ENCODE measurements around the gene CABP7. TPM values are rescaled to one million over a fixed set of nuclear protein-coding genes. Genes with fewer than 3 reads are reported as not detected.
A peak's percentile ranks its signal among the peaks of the same experiment; 100 is the strongest.

Gene CABP7
- total RNA-seq (2022) (not detected in 2 replicates), Bru-seq, nascent RNA (percentile 7 among the genes with signal in this experiment), BruChase-seq, experiment 1, labeled RNA remaining after a 6-hour chase (percentile 10 among the genes with signal in this experiment), BruChase-seq, experiment 2, labeled RNA remaining after a 2-hour chase (not detected)
- long read RNA-seq, partial matches to known transcripts = 0 of 3 reads
- long read RNA-seq, other reads (novel, unspliced or antisense) = 3 of 3 reads

GRCh38 chr22:29719899-29720645 is at the start of gene CABP7:
Gene CABP7 (plus strand): TSS chr22:29720003. CDS start chr22:29720425, 422 bp downstream.
- peak within 1 kb of the TSS; percentile 25 for H3K4me3 Mint-ChIP-seq (ENCODE audit: low read depth, unreplicated experiment)
- TF ChIP-seq CTCF (IDR thresholded peaks at IDR 0.05; ENCODE audit: unreplicated experiment) = no peak
- peaks cover 25% of the 10 kb centered on the region for H3K36me3 Mint-ChIP-seq (ENCODE audit: insufficient read depth, unreplicated experiment)
- intact Hi-C loops (cut with micrococcal nuclease; ENCODE audit: unreplicated experiment) = no loop called here
- no TSS peak for BruUV-seq (replicated peaks)
- H3K27me3 Mint-ChIP-seq (ENCODE audit: unreplicated experiment) = peaks cover 84% of the 10 kb centered on the region
- CTCF ChIA-PET = no interaction called here
- H3K9me3 Mint-ChIP-seq (ENCODE audit: low read depth, unreplicated experiment) = no peaks in the 10 kb centered on the region
- no peak within 1 kb of the TSS for H3K27ac Mint-ChIP-seq (ENCODE audit: unreplicated experiment)
- H3K4me1 Mint-ChIP-seq (ENCODE audit: low read depth, unreplicated experiment) = peaks cover 16% of the 10 kb centered on the region
- DNase-seq = no peak

- Mint-ChIP-seq H3K4me3 (ENCODE audit: low read depth, unreplicated experiment) (no peak overlapping the region), H3K27me3 (ENCODE audit: unreplicated experiment) (no peaks in the 10 kb centered on the region), H3K36me3 (ENCODE audit: insufficient read depth, unreplicated experiment) (peaks cover 56% of the 10 kb centered on the region), H3K9me3 (ENCODE audit: low read depth, unreplicated experiment) (no peaks in the 10 kb centered on the region), H3K4me1 (ENCODE audit: low read depth, unreplicated experiment) (no peaks in the 10 kb centered on the region), H3K27ac (ENCODE audit: unreplicated experiment) (no peak overlapping the region)
- no peak for TF ChIP-seq CTCF (IDR thresholded peaks at IDR 0.05; ENCODE audit: unreplicated experiment)
- intact Hi-C loops (cut with micrococcal nuclease; ENCODE audit: unreplicated experiment) = no loop called here
- CTCF ChIA-PET = no interaction called here
- DNase-seq = no peak
- BruUV-seq (replicated peaks) = no TSS peak
Measured at GRCh38 chr22:29670626-29671025, 49.2 kb upstream of the CABP7 start.

GRCh38 chr22:29673361-29674066 is 46.3 kb upstream of the CABP7 start:
- Mint-ChIP-seq H3K4me1 (ENCODE audit: low read depth, unreplicated experiment) (no peaks in the 10 kb centered on the region), H3K9me3 (ENCODE audit: low read depth, unreplicated experiment) (no peaks in the 10 kb centered on the region), H3K27ac (ENCODE audit: unreplicated experiment) (no peak overlapping the region), H3K36me3 (ENCODE audit: insufficient read depth, unreplicated experiment) (peaks cover 45% of the 10 kb centered on the region), H3K27me3 (ENCODE audit: unreplicated experiment) (no peaks in the 10 kb centered on the region), H3K4me3 (ENCODE audit: low read depth, unreplicated experiment) (no peak overlapping the region)
- intact Hi-C loops (cut with micrococcal nuclease; ENCODE audit: unreplicated experiment) = no loop called here
- TF ChIP-seq CTCF (IDR thresholded peaks at IDR 0.05; ENCODE audit: unreplicated experiment) = no peak
- BruUV-seq (replicated peaks) = no TSS peak
- no peak for DNase-seq
- CTCF ChIA-PET = no interaction called here

- no peak overlapping the region for H3K4me3 Mint-ChIP-seq (ENCODE audit: low read depth, unreplicated experiment)
Measured at GRCh38 chr22:29674121-29674520, 45.7 kb upstream of the CABP7 start.

More at GRCh38 chr22:29674121-29674520, 45.7 kb upstream of the CABP7 start:
- Mint-ChIP-seq H3K27ac (ENCODE audit: unreplicated experiment) (no peak overlapping the region), H3K9me3 (ENCODE audit: low read depth, unreplicated experiment) (no peaks in the 10 kb centered on the region), H3K36me3 (ENCODE audit: insufficient read depth, unreplicated experiment) (peaks cover 42% of the 10 kb centered on the region), H3K27me3 (ENCODE audit: unreplicated experiment) (no peaks in the 10 kb centered on the region), H3K4me1 (ENCODE audit: low read depth, unreplicated experiment) (no peaks in the 10 kb centered on the region)
- no TSS peak for BruUV-seq (replicated peaks)
- TF ChIP-seq CTCF (IDR thresholded peaks at IDR 0.05; ENCODE audit: unreplicated experiment) = no peak
- intact Hi-C loops (cut with micrococcal nuclease; ENCODE audit: unreplicated experiment) = no loop called here
- no peak for DNase-seq
- CTCF ChIA-PET = no interaction called here

Measured in Calu3 (cell line).